GM18951 (cell line): Measurements from ENCODE around the gene BSG.

Experiments
- POLR2A ChIP-seq: IDR thresholded peaks from 4 replicates; pipeline ENCODE4 v1.6.1; 2011; ENCODE audit warnings: mild to moderate bottlenecking; ENCODE audit not compliant: insufficient read length, insufficient read depth; ENCODE audit errors: extremely low read depth
- in situ Hi-C: fragments of 300-500 bp; cut with MboI; formaldehyde crosslinking; loops from one replicate; pipeline ENCODE4 v1.12.0; 2022; ENCODE audit warnings: low sequenced_read_pairs, mixed read lengths, inconsistent platforms; ENCODE audit not compliant: unreplicated experiment

Gene BSG

GRCh38 chr19:610801-611480 is 38.5 kb downstream of the BSG start:
- in situ Hi-C loops: no loop called here
- no peak for TF ChIP-seq POLR2A

DNA sequence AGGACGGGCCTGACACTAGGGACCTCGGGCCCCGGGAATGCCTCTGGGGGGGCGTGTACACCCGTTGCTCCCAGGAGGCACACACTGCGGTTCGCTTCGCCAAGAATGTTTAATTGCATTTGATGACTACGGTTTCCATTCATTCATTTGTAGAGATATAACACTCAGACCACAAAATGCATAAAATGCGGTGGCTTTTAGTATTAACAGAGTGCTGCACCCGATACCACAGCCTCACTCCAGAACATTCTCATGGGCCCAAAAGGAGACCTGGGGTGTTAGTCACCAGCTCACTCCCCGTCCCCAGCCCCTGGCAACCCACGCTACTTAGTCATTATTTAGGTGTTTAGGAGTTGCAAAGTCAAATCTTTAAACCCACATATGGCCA is 39.1 kb downstream of the BSG start:
- TF ChIP-seq POLR2A: no peak
- in situ Hi-C loops: no loop called here

GRCh38 chr19:612941-613340 is 40.5 kb downstream of the BSG start:
- TF ChIP-seq POLR2A: no peak
- in situ Hi-C loops: no loop called here

DNA sequence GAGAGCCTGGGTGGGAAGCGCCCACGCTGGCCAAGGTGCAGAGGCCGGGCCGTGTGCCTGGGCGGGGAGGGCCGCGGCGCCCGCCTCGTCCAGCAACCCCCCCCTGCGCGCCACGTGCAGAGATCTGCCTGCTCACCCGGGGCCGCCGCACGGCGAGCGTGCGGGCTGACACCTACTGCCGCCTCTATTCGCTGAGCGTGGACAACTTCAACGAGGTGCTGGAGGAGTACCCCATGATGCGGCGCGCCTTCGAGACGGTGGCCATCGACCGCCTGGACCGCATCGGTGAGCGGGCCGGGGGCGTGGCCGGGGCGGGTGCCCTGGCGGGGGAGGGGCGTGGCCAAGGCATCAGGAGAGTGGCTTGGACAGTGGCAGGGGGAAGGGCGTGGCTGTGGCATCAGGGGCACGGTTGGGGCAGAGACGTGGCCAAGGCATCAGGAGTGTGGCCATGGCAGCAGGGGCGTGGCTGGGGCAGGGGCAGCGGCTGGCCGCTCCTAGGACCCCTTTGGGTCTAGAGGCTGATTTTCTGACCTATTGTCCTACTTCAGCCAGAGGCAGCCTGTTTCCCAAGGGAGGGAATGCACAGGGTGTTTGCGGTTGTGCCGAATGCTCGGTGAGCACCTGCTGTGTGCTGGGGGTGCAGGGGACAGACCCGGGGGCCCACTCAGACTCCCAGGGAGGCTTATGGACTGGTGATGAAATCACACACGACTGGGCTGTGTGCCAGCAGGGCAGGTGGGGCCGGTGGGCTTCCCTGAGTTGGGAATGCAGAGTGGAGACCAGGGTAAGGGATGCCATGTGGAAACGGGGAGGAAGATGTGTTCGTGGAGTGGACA is 41.6 kb downstream of the BSG start:
- in situ Hi-C loops: no loop called here
- no peak for TF ChIP-seq POLR2A

DNA sequence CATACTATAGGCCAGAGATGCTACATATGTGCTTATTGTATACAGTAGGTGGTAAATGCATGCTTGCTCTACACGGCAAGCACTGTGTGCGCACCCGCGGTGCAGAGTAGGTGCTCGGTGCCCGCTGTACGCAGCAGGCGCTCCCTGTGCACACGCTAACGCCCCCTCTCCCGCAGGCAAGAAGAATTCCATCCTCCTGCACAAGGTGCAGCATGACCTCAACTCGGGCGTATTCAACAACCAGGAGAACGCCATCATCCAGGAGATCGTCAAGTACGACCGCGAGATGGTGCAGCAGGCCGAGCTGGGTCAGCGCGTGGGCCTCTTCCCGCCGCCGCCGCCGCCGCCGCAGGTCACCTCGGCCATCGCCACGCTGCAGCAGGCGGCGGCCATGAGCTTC is 43.2 kb downstream of the BSG start:
- in situ Hi-C loops: no loop called here
- no peak for TF ChIP-seq POLR2A

- TF ChIP-seq POLR2A: no peak
- in situ Hi-C loops: no loop called here
These were observed 43.8 kb downstream of the BSG start for GRCh38 chr19:616062-616700.

DNA sequence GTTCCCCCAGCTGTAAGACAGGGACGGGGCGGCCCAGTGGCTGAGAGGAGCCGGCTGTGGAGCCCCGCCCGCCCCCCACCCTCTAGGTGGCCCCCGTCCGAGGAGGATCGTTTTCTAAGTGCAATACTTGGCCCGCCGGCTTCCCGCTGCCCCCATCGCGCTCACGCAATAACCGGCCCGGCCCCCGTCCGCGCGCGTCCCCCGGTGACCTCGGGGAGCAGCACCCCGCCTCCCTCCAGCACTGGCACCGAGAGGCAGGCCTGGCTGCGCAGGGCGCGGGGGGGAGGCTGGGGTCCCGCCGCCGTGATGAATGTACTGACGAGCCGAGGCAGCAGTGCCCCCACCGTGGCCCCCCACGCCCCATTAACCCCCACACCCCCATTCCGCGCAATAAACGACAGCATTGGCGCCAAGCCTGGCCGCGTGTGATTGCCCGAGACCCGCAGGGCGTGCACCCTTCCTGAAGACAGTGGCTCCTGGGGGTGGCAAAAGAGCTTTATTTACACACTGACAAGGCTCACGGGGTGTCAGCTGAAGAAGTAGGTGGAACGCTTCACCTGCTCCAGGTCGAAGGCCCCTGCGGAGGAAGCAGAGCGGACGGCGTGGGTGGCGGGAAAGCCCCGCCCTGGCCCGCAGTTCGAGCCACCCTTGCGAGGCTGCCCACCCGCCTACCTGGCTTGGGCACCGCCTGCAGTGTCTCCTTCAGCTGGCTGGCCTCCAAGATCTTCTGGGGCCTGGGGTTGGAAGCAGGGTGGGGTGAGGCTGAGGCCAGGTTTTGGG is 44.5 kb downstream of the BSG start:
- no peak for TF ChIP-seq POLR2A
- in situ Hi-C loops: no loop called here

- no peak for TF ChIP-seq POLR2A
- in situ Hi-C loops: no loop called here
These were observed 45.3 kb downstream of the BSG start for GRCh38 chr19:617551-618246.

DNA sequence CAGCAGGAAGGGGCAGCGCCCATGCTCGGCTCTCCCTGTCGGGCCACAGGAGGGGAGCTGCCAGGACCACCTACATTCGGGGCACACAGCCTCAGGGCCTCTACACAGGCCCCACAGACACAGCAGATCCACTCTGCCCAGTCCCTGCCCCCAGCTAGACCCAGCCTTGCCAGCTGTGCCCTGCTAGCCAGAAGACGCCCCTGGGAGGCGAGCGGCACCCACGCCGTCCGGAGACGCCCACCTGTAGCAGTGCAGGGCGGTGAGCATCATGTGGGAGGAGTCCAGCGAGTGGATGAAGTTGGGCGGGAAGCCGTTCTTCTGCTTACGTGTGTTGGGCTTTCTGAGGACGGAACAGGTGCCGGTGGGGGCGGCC is 45.8 kb downstream of the BSG start:
- TF ChIP-seq POLR2A: no peak
- in situ Hi-C loops: no loop called here

- in situ Hi-C loops: no loop called here
- no peak for TF ChIP-seq POLR2A
These were observed 46.4 kb downstream of the BSG start for GRCh38 chr19:618674-619285.

DNA sequence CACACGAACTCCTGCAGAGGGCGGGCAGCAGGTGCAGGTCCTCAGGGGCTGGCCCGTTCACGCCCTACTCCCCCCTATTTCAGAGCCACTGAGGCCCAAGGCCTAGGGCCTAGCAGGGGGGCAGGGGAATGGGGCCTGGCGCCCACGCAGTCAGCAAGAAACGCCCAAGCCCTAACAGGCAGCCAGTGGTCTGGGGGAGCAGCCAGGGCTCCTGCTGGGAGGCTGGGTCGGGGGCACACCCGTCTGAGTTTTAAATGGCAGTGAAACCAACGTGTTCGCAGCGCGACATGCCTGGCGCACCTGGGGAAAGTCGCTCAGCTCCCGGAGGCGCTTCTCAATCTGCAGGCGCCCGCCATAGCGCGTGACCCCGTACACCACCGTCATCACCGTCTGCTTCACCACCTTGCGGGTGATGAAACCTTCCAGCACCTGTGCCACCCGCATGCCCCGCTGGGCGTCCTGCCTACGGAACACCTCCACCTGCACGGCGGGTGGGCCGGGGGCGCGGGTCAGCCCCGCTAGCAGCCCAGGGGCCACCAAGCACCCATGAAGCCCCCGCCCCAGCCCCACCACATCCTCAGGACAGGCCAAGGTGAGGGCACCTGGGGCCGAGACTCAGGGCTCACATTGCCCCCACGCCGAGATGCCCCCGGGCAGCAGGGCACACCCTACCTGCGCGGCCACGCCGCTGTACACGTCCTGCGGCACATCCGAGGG is 47.0 kb downstream of the BSG start:
- in situ Hi-C loops: no loop called here
- no peak for TF ChIP-seq POLR2A
